H1 (cell line): ENCODE data around the gene HSD17B8. TPM values are rescaled to one million over a fixed set of nuclear protein-coding genes. Genes with fewer than 3 reads are reported as not detected.

ENCODE experiments used
- CTCF ChIA-PET: fragments of 300-600 bp; sonication (Branson Sonifier 250); formaldehyde crosslinking; loops from one replicate; lab custom pipeline; 2021; ENCODE audit not compliant: partially characterized antibody; lab: Charles Lee
- POLR2A ChIA-PET: fragments of 300-600 bp; sonication (Branson Sonifier 250); formaldehyde crosslinking; loops from one replicate; lab custom pipeline; 2021; ENCODE audit warnings: inconsistent platforms; ENCODE audit not compliant: partially characterized antibody; lab: Charles Lee
- DNase-seq, 2 experiments: peaks; one replicate each; pipeline versions ENCODE4 v3.0.0 to v3.0.0-alpha.2; 2010 to 2022; ENCODE audit warnings: low spot score in 2 of 2, low read depth in 1 of 2, mixed read lengths in 1 of 2
- FAIRE-seq: peaks from 2 replicates; lab custom pipeline; 2011; peaks lifted over from hg19 to GRCh38; lab: Jason Lieb, UNC
- H2AFZ ChIP-seq: 2 replicates; pipeline ENCODE4 v1.8.1; 2012; ENCODE audit warnings: low read length, inconsistent platforms
- H2AK5ac ChIP-seq: 2 replicates; pipeline ENCODE4 v1.6.1; 2013; ENCODE audit warnings: low read depth, low read length
- H2BK120ac ChIP-seq: replicated peaks from 2 replicates; pipeline ENCODE3; 2013; ENCODE audit warnings: low read depth, low read length, inconsistent platforms
- H2BK12ac ChIP-seq: 2 replicates; pipeline ENCODE4 v1.6.1; 2013; ENCODE audit warnings: low read depth, low read length
- H2BK15ac ChIP-seq: 2 replicates; pipeline ENCODE4 v1.6.1; 2013; ENCODE audit warnings: low read length
- H2BK20ac ChIP-seq: 2 replicates; pipeline ENCODE4 v1.6.1; 2013; ENCODE audit warnings: low read length
- H2BK5ac ChIP-seq: 2 replicates; pipeline ENCODE4 v1.6.1; 2013; ENCODE audit warnings: low read depth, low read length
- H3K14ac ChIP-seq: 2 replicates; pipeline ENCODE4 v1.6.1; 2013; ENCODE audit warnings: inconsistent platforms; ENCODE audit not compliant: insufficient read length
- H3K18ac ChIP-seq: 2 replicates; pipeline ENCODE4 v1.6.1; 2013; ENCODE audit warnings: low read length; ENCODE audit errors: extremely low read depth
- H3K23ac ChIP-seq: 2 replicates; pipeline ENCODE4 v1.6.1; 2013; ENCODE audit warnings: inconsistent platforms; ENCODE audit not compliant: insufficient read length
- H3K23me2 ChIP-seq: 2 replicates; pipeline ENCODE4 v1.6.1; 2013; ENCODE audit warnings: low read depth, low read length
- H3K27ac ChIP-seq: 2 replicates; pipeline ENCODE4 v1.6.1; 2011; ENCODE audit warnings: low read depth, low read length, inconsistent platforms
- H3K27me3 ChIP-seq, 4 experiments: replicated peaks in 1 of 4; 1 replicate in 1 of 4; 2 replicates in 3 of 4; pipeline versions ENCODE4 v1.6.1 to v1.8.1; 2011 to 2013; ENCODE audit warnings: low read length in 3 of 4, mild to moderate bottlenecking in 3 of 4, inconsistent platforms in 2 of 4, mixed read lengths in 2 of 4, moderate library complexity in 1 of 4; ENCODE audit not compliant: control insufficient read depth in 3 of 4, insufficient read depth in 3 of 4; ENCODE audit errors: extremely low read depth in 1 of 4
- H3K36me3 ChIP-seq, 4 experiments: 2 replicates each; pipeline versions ENCODE4 v1.6.1 to v1.8.1; 2011 to 2013; ENCODE audit warnings: mild to moderate bottlenecking in 4 of 4, low read length in 3 of 4, moderate library complexity in 2 of 4, control low read depth in 1 of 4, inconsistent platforms in 1 of 4; ENCODE audit not compliant: insufficient read depth in 4 of 4, control insufficient read depth in 2 of 4
- H3K4ac ChIP-seq: replicated peaks from 2 replicates; pipeline ENCODE3; 2013; ENCODE audit warnings: low read length, low read depth, mixed read lengths, inconsistent platforms; ENCODE audit not compliant: insufficient read length
- H3K4me1 ChIP-seq, 4 experiments: replicated peaks in 1 of 4; 1 replicate in 1 of 4; 2 replicates in 3 of 4; pipeline versions ENCODE4 v1.6.1 to v1.8.1; 2011 to 2013; ENCODE audit warnings: low read length in 3 of 4, inconsistent platforms in 2 of 4, mixed read lengths in 1 of 4; ENCODE audit not compliant: insufficient read depth in 4 of 4, control insufficient read depth in 3 of 4
- H3K4me2 ChIP-seq, 2 experiments: 2 replicates each; pipeline versions ENCODE4 v1.6.1 to v1.8.1; 2011 to 2013; ENCODE audit warnings: low read depth in 2 of 2, low read length in 2 of 2, control low read depth in 1 of 2, inconsistent platforms in 1 of 2, mild to moderate bottlenecking in 1 of 2; ENCODE audit not compliant: insufficient read depth in 1 of 2
- H3K4me3 ChIP-seq, 4 experiments: fragments of 200-600, 300-600 bp in 1 of 4; sonication (generic), shearing (Covaris generic), sonication (Bioruptor Twin) in 1 of 4; 2 replicates each; pipeline versions ENCODE4 v1.5.1 to v1.8.1; 2011 to 2016; ENCODE audit warnings: low read length in 4 of 4, low read depth in 3 of 4, control low read depth in 2 of 4, inconsistent platforms in 2 of 4, mild to moderate bottlenecking in 2 of 4, mixed read lengths in 1 of 4, moderate library complexity in 1 of 4; ENCODE audit not compliant: insufficient read depth in 2 of 4; ENCODE audit errors: extremely low read depth in 1 of 4
- H3K56ac ChIP-seq: replicated peaks from 2 replicates; pipeline ENCODE3; 2013; ENCODE audit warnings: low read depth, mild to moderate bottlenecking, mixed read lengths, low read length, inconsistent platforms; ENCODE audit not compliant: insufficient read length
- H3K79me1 ChIP-seq: 2 replicates; pipeline ENCODE4 v1.6.1; 2013; ENCODE audit warnings: low read depth, low read length, control low read depth
- H3K79me2 ChIP-seq, 2 experiments: 2 replicates each; pipeline versions ENCODE4 v1.6.1 to v1.8.1; 2012 to 2013; ENCODE audit warnings: low read length in 2 of 2, mild to moderate bottlenecking in 2 of 2, inconsistent platforms in 1 of 2; ENCODE audit not compliant: insufficient read depth in 2 of 2, control insufficient read depth in 1 of 2
- H3K9ac ChIP-seq, 4 experiments: replicated peaks in 1 of 4; 1 replicate in 1 of 4; 2 replicates in 3 of 4; pipeline versions ENCODE4 v1.6.1 to v1.8.1; 2011 to 2013; ENCODE audit warnings: low read depth in 3 of 4, low read length in 3 of 4, control low read depth in 2 of 4, mild to moderate bottlenecking in 2 of 4, moderate library complexity in 2 of 4, inconsistent platforms in 1 of 4; ENCODE audit errors: extremely low read depth in 1 of 4
- H3K9me3 ChIP-seq, 2 experiments: 2 replicates each; pipeline versions ENCODE4 v1.6.1 to v1.8.1; 2012 to 2013; ENCODE audit warnings: mild to moderate bottlenecking in 2 of 2, moderate library complexity in 2 of 2, control low read depth in 1 of 2, inconsistent platforms in 1 of 2, low read depth in 1 of 2, low read length in 1 of 2, mixed read lengths in 1 of 2; ENCODE audit not compliant: insufficient read depth in 2 of 2
- H4K20me1 ChIP-seq, 2 experiments: replicated peaks in 1 of 2; 2 replicates each; pipeline versions ENCODE3 to v1.8.1; 2011 to 2013; ENCODE audit warnings: inconsistent platforms in 2 of 2, low read length in 2 of 2, mild to moderate bottlenecking in 1 of 2; ENCODE audit not compliant: insufficient read depth in 2 of 2, control insufficient read depth in 1 of 2
- H4K5ac ChIP-seq: 2 replicates; pipeline ENCODE4 v1.6.1; 2013; ENCODE audit warnings: low read length, low read depth, mixed read lengths, inconsistent platforms; ENCODE audit not compliant: insufficient read length
- H4K8ac ChIP-seq: 2 replicates; pipeline ENCODE4 v1.8.0; 2013; ENCODE audit warnings: mild to moderate bottlenecking, moderate library complexity, low read length, inconsistent platforms; ENCODE audit not compliant: insufficient read depth; ENCODE audit errors: extremely low read depth
- H4K91ac ChIP-seq: replicated peaks from 2 replicates; pipeline ENCODE3; 2013; ENCODE audit warnings: low read length, mixed read lengths, inconsistent platforms; ENCODE audit not compliant: insufficient read length
- ATF3 ChIP-seq: IDR thresholded peaks from 2 replicates; pipeline ENCODE4 v1.6.1; 2011; ENCODE audit warnings: low read depth, mild to moderate bottlenecking, low read length; ENCODE audit not compliant: insufficient read depth
- CEBPB ChIP-seq: IDR thresholded peaks from 2 replicates; pipeline ENCODE4 v1.6.1; 2012; ENCODE audit warnings: low read depth, low read length
- CHD2 ChIP-seq: IDR thresholded peaks from 2 replicates; pipeline ENCODE4 v1.6.1; 2012; ENCODE audit warnings: low read length, improper control_type of control experiment
- GABPA ChIP-seq: IDR thresholded peaks from 2 replicates; pipeline ENCODE4 v1.6.1; 2011; ENCODE audit warnings: mild to moderate bottlenecking, low read length, moderate library complexity, borderline replicate concordance; ENCODE audit not compliant: insufficient read depth
- JUND ChIP-seq: IDR thresholded peaks from 2 replicates; pipeline ENCODE4 v1.6.1; 2011; ENCODE audit warnings: mild to moderate bottlenecking, improper control_type of control experiment, low read length
- KDM1A ChIP-seq: fragments of 200-600, 300-600 bp; sonication (generic); IDR thresholded peaks from 2 replicates; pipeline ENCODE4 v1.7.1; 2016; ENCODE audit warnings: mild to moderate bottlenecking, low read length, borderline replicate concordance
- POLR2AphosphoS5 ChIP-seq: IDR thresholded peaks from 2 replicates; pipeline ENCODE4 v1.6.1; 2011; ENCODE audit warnings: low read depth, low read length
- SP1 ChIP-seq: IDR thresholded peaks from 2 replicates; pipeline ENCODE4 v1.6.1; 2011; ENCODE audit warnings: low read depth, low read length
- SP2 ChIP-seq: IDR thresholded peaks from 2 replicates; pipeline ENCODE4 v1.6.1; 2012; ENCODE audit warnings: mild to moderate bottlenecking, low read length, inconsistent platforms
- TAF7 ChIP-seq: optimal IDR thresholded peaks from 2 replicates; pipeline ENCODE3; 2011; ENCODE audit warnings: low read depth, mild to moderate bottlenecking, inconsistent platforms, low read length, moderate library complexity, borderline replicate concordance
- TCF12 ChIP-seq: IDR thresholded peaks from 2 replicates; pipeline ENCODE4 v1.6.1; 2011; ENCODE audit warnings: low read depth, mild to moderate bottlenecking, low read length
- USF2 ChIP-seq: IDR thresholded peaks from 2 replicates; pipeline ENCODE4 v1.6.1; 2011; ENCODE audit warnings: low read length, improper control_type of control experiment
- YY1 ChIP-seq: IDR thresholded peaks from 2 replicates; pipeline ENCODE4 v1.6.1; 2011; ENCODE audit warnings: low read depth, mild to moderate bottlenecking, low read length
- WGBS, 2 experiments: shearing (Covaris generic) in 1 of 2; methylation state at CpG; one replicate each; pipeline versions ENCODE4 v1.1.6 to v1.1.7; 2013 to 2015; ENCODE audit warnings: low lambda C conversion rate in 2 of 2, mixed read lengths in 2 of 2, inconsistent platforms in 1 of 2, low coverage in 1 of 2, missing lambda C conversion rate in 1 of 2; ENCODE audit not compliant: insufficient replicate concordance in 2 of 2, insufficient coverage in 1 of 2, insufficient read length in 1 of 2; ENCODE audit errors: extremely low coverage in 1 of 2, missing lambda C conversion rate in 1 of 2; 5-methylcytosine and 5-hydroxymethylcytosine counted together
- polyA plus RNA-seq, 7 experiments: library from polyadenylated mRNA; depleted of rRNA in 3 of 7; stranded (reverse) in 5 of 7; unstranded in 2 of 7; fragments of >200 nt in 5 of 7; fragments of 200-250 nt in 2 of 7; gene quantifications; 1 replicate in 5 of 7; 2 replicates in 1 of 7; 4 replicates in 1 of 7; pipeline versions ENCODE4 v1.2.1 to v1.2.3, GENCODE V29; 2011 to 2013; ENCODE audit warnings: missing spikeins in 2 of 7, mixed read lengths in 2 of 7
- total RNA-seq: library from RNA; stranded (reverse); fragmentation: NEBNext Ultra II Directional; extraction: Animal tissue kit (Norgen Biotek cat#: 25700); gene quantifications from 2 replicates; pipeline ENCODE4 v1.2.1, GENCODE V29; 2021

Gene HSD17B8
- total and polyA plus RNA-seq, 2 of the 8 experiments (the other 6 are each of a cell fraction or from before 2014, with no cell fraction given), result 3.3 to 17.1 TPM

- Histone ChIP-seq H3K23ac (no peak overlapping the region), H3K9me3 (no peaks in the 10 kb centered on the region), H3K4me3 (no peak overlapping the region), H3K27me3 (peaks cover 0 to 3% (median 0%) of the 10 kb centered on the region in 4 experiments; a peak in 2 of 7 replicates), H3K23me2 (no peaks in the 10 kb centered on the region; the same call in 1 of the 2 replicates), H2BK12ac (no peak overlapping the region), H2BK20ac (no peak overlapping the region), H2BK15ac (no peak overlapping the region), H3K36me3 (no peaks in the 10 kb centered on the region), H3K18ac (no peak overlapping the region), H2AFZ (no peak overlapping the region), H3K79me2 (no peaks in the 10 kb centered on the region), H3K4me1 (peaks cover 0 to 3% (median 2%) of the 10 kb centered on the region in 4 experiments; a peak in 3 of 7 replicates), H3K27ac (no peak overlapping the region), H3K14ac (no peak overlapping the region), H2BK120ac (no peak overlapping the region), H3K56ac (no peak overlapping the region), H3K4ac (no peak overlapping the region), H3K79me1 (no peaks in the 10 kb centered on the region), H4K5ac (no peak overlapping the region), H2AK5ac (no peak overlapping the region), H3K9ac (no peak overlapping the region), H4K20me1 (no peaks in the 10 kb centered on the region), H4K8ac (no peak overlapping the region), H2BK5ac (no peak overlapping the region), H4K91ac (no peak overlapping the region), H3K4me2 (no peak overlapping the region)
- POLR2A ChIA-PET, result interaction anchor here (1.5 kb wide), 1 partner anchor 29 kb away, joined by 4 read pairs; the partner anchor contains the start of gene RING1
- no peak for DNase-seq
- WGBS, 2 experiments, result 85% methylated on average over 2 of the region's 2 CpGs; no CpG with 5 or more reads in 1 of the 2 experiments
- FAIRE-seq, result no peak
- CTCF ChIA-PET, result interaction anchor here (0.8 to 11.0 kb wide), 3 partner anchors 11 to 33 kb away, joined by 4 to 107 read pairs (median 4); partner anchors contain the start of gene HSD17B8
- TF ChIP-seq CEBPB (no peak), USF2 (no peak), POLR2AphosphoS5 (no peak), TAF7 (no peak), SP1 (no peak), TCF12 (no peak), SP2 (no peak), CHD2 (no peak), KDM1A (no peak), GABPA (no peak), JUND (no peak), ATF3 (no peak), YY1 (no peak)
Observed at GRCh38 chr6:33237741-33238140, 33.3 kb downstream of the HSD17B8 start.
